GM23338 (cell line): ENCODE results near the gene PALLD.

ENCODE experiments used
- CTCF ChIP-seq, 2 experiments: fragments of 200-600 bp in 1 of 2; sonication (generic) in 1 of 2; conservative IDR thresholded peaks; 2 replicates each; pipeline versions ENCODE4 v1.5.1 to v1.6.1; 2016 to 2017; ENCODE audit warnings: antibody characterized with exemption in 2 of 2, low read depth in 2 of 2, mild to moderate bottlenecking in 2 of 2, moderate library complexity in 1 of 2
- EZH2 ChIP-seq: fragments of 200-600 bp; sonication (generic); IDR thresholded peaks from one replicate; pipeline ENCODE4 v1.8.0; 2017; ENCODE audit warnings: antibody characterized with exemption, mild to moderate bottlenecking, low read depth; ENCODE audit not compliant: unreplicated experiment
- JUNB ChIP-seq: IDR thresholded peaks from one replicate; pipeline ENCODE4 v1.6.1; 2016; ENCODE audit warnings: antibody characterized with exemption; ENCODE audit not compliant: unreplicated experiment
- ZNF331 ChIP-seq: fragments of 250-450 bp; sonication (Bioruptor Pico); IDR thresholded peaks from 2 replicates; pipeline ENCODE4 v1.5.0; 2020; ENCODE audit warnings: low read depth, mild to moderate bottlenecking, moderate library complexity
- TF ChIP-seq, protein P1 (sequence below): IDR thresholded peaks from one replicate; pipeline ENCODE4 v1.6.1; 2018; ENCODE audit warnings: antibody characterized with exemption; ENCODE audit not compliant: unreplicated experiment

DNA sequence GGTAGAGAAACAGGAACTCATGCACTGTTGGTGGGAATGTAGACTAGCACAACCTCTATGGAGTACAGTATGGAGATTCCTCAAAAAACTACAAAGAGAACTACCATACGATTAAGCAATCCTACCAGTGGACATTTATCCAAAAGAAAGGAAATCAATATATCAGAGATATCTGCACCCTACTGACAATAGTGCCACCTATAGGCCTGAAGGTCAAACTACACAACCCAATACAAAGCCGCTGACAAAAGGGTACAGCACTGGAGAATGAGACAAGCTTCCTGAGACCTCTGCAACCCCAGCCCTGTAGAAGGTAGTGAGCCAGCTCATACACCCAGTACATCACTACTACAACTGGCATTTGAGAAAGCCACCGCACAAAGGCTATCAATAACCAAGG is 446.1 kb downstream of the PALLD start:
- TF ChIP-seq CTCF (conservative IDR thresholded peaks at IDR 0.05; ENCODE audit: low read depth in 2 of 2) (peak; percentile 80 to 88), ZNF331 (CRISPR knock-in tag) (no peak), JUNB (no peak), EZH2 (no peak)
- TF ChIP-seq, protein P1, sequence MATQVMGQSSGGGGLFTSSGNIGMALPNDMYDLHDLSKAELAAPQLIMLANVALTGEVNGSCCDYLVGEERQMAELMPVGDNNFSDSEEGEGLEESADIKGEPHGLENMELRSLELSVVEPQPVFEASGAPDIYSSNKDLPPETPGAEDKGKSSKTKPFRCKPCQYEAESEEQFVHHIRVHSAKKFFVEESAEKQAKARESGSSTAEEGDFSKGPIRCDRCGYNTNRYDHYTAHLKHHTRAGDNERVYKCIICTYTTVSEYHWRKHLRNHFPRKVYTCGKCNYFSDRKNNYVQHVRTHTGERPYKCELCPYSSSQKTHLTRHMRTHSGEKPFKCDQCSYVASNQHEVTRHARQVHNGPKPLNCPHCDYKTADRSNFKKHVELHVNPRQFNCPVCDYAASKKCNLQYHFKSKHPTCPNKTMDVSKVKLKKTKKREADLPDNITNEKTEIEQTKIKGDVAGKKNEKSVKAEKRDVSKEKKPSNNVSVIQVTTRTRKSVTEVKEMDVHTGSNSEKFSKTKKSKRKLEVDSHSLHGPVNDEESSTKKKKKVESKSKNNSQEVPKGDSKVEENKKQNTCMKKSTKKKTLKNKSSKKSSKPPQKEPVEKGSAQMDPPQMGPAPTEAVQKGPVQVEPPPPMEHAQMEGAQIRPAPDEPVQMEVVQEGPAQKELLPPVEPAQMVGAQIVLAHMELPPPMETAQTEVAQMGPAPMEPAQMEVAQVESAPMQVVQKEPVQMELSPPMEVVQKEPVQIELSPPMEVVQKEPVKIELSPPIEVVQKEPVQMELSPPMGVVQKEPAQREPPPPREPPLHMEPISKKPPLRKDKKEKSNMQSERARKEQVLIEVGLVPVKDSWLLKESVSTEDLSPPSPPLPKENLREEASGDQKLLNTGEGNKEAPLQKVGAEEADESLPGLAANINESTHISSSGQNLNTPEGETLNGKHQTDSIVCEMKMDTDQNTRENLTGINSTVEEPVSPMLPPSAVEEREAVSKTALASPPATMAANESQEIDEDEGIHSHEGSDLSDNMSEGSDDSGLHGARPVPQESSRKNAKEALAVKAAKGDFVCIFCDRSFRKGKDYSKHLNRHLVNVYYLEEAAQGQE = no peak
